K562 (cell line): ENCODE data around the gene SLC35D2. TPM values are rescaled to one million over a fixed set of nuclear protein-coding genes. Genes with fewer than 3 reads are reported as not detected.
A peak's percentile ranks its signal among the peaks of the same experiment; 100 is the strongest.

Experiments used
- ARID3B ChIP-seq: fragments of 250-450 bp; sonication (Bioruptor Pico); IDR thresholded peaks from 2 replicates; pipeline ENCODE4 v1.4.0; 2020; ENCODE audit warnings: borderline replicate concordance
- BCL6 ChIP-seq: fragments of 250-450 bp; sonication (Bioruptor Pico); IDR thresholded peaks from 2 replicates; pipeline ENCODE4 v1.4.0; 2020
- CHD7 ChIP-seq: fragments of 200-600 bp; sonication (generic); IDR thresholded peaks from one replicate; pipeline ENCODE4 v1.6.1; 2012; ENCODE audit warnings: mild to moderate bottlenecking, low read depth, low read length, inconsistent platforms
- DEAF1 ChIP-seq: fragments of 450-650 bp; formaldehyde crosslinking; IDR thresholded peaks from 2 replicates; pipeline ENCODE4 v1.4.0; 2020; ENCODE audit warnings: mild to moderate bottlenecking, moderate library complexity
- ELF2 ChIP-seq: fragments of 250-450 bp; sonication (Bioruptor Pico); IDR thresholded peaks from 2 replicates; pipeline ENCODE4 v1.5.0; 2021; ENCODE audit warnings: mild to moderate bottlenecking
- KLF10 ChIP-seq: fragments of 250-450 bp; sonication (Bioruptor Pico); IDR thresholded peaks from 2 replicates; pipeline ENCODE4 v1.6.1; 2021; ENCODE audit warnings: matching md5 sums
- MYC ChIP-seq, 2 experiments: fragments of 250-450 bp in 1 of 2; sonication (Bioruptor Pico) in 1 of 2; IDR thresholded peaks; 2 replicates each; pipeline versions ENCODE4 v1.5.1 to v1.6.1; 2012 to 2021; ENCODE audit warnings: low read depth in 2 of 2, borderline replicate concordance in 1 of 2, improper control_type of control experiment in 1 of 2, low read length in 1 of 2, mild to moderate bottlenecking in 1 of 2, moderate library complexity in 1 of 2
- ZNF12 ChIP-seq: sonication (generic); formaldehyde crosslinking; IDR thresholded peaks from 2 replicates; pipeline ENCODE4 v1.4.0; 2020; ENCODE audit warnings: mild to moderate bottlenecking, missing genetic modification reagents
- ZNF253 ChIP-seq: fragments of 250-450 bp; sonication (Bioruptor Pico); conservative IDR thresholded peaks from 2 replicates; pipeline ENCODE4 v1.6.1; 2021; ENCODE audit warnings: mild to moderate bottlenecking
- ZNF644 ChIP-seq: fragments of 200-800 bp; sonication (Bioruptor generic); IDR thresholded peaks from 2 replicates; pipeline ENCODE4 v1.6.1; 2016; ENCODE audit warnings: low read depth, missing genetic modification characterization, missing compliant biosample characterization
- ZNF717 ChIP-seq: fragments of 250-450 bp; sonication (Bioruptor Pico); IDR thresholded peaks from 2 replicates; pipeline ENCODE4 v1.5.0; 2021
- ZNF780A ChIP-seq: fragments of 250-450 bp; sonication (Bioruptor Pico); IDR thresholded peaks from 2 replicates; pipeline ENCODE4 v1.5.0; 2021; ENCODE audit warnings: mild to moderate bottlenecking
- polyA plus RNA-seq, 8 experiments: library from polyadenylated mRNA; depleted of rRNA in 4 of 8; stranded (reverse) in 5 of 8; unstranded in 3 of 8; fragments of >200 nt; fragmentation: Nextera tagmentation in 2 of 8; fragmentation: Illumina TruSeq in 1 of 8; extraction: Ambion mirVana in 2 of 8; extraction: Trizol in 1 of 8; gene quantifications; 2 replicates each; pipeline versions ENCODE4 v1.2.1 to v1.2.3, GENCODE V29; 2011 to 2014; ENCODE audit warnings: inconsistent platforms in 1 of 8, missing spikeins in 1 of 8
- total RNA-seq, 7 experiments: library from RNA; depleted of rRNA in 6 of 7; stranded (reverse); fragments of >200 nt in 6 of 7; fragmentation: Illumina TruSeq in 2 of 7; extraction: Trizol in 2 of 7; gene quantifications; 2 replicates each; pipeline versions ENCODE4 v1.2.1 to v1.2.3, GENCODE V29; 2011 to 2021; ENCODE audit warnings: low replicate concordance in 1 of 7

Gene SLC35D2
- total and polyA plus RNA-seq, 9 of the 15 experiments (the other 6 are each of a cell fraction or from before 2014, with no cell fraction given), result 2.9 to 14.9 (median 11.7) TPM

GRCh38 chr9:96420468-96421219 lies 37.1 kb upstream of the SLC35D2 start (continued):
- TF ChIP-seq ARID3B (CRISPR knock-in tag), result peak; percentile 86; the same call in 1 of the 2 replicates
- TF ChIP-seq BCL6 (CRISPR knock-in tag), result peak; percentile 96
- peak; percentile 95 for TF ChIP-seq KLF10
- TF ChIP-seq ZNF253, result peak; percentile 78; the same call in 1 of the 2 replicates
- TF ChIP-seq ZNF717 (CRISPR knock-in tag), result peak; percentile 91
- peak; percentile 99 for TF ChIP-seq ZNF644
- peak; percentile 62 for TF ChIP-seq DEAF1 (CRISPR knock-in tag)
- TF ChIP-seq MYC (IDR thresholded peaks at IDR 0.05; ENCODE audit: low read depth, low read length), result no peak
- peak; percentile 98 for TF ChIP-seq MYC (CRISPR knock-in tag; IDR thresholded peaks at IDR 0.05; ENCODE audit: borderline replicate concordance, low read depth)
- TF ChIP-seq ZNF780A (CRISPR knock-in tag), result 0 out of 2 replicates have a peak, but pooled peaks have one; percentile 61
- TF ChIP-seq ELF2 (CRISPR knock-in tag), result peak; percentile 81
- no peak for TF ChIP-seq CHD7
- no peak for TF ChIP-seq ZNF12 (CRISPR knock-in tag)
